Liver (tissue), 9 donors: ENCODE data around the gene ELL. TPM values are rescaled to one million over a fixed set of nuclear protein-coding genes. Genes with fewer than 3 reads are reported as not detected.
A peak's percentile ranks its signal among the peaks of the same experiment; 100 is the strongest.

ENCODE experiments used
- DNase-seq: peaks from one replicate; pipeline ENCODE4 v3.0.0-alpha.2; 2017; ENCODE audit warnings: low spot score
- H3K27ac ChIP-seq, 2 donors: one replicate each; pipeline ENCODE4 v1.7.0; 2013; ENCODE audit warnings: inconsistent platforms in 2 of 2, low read length in 2 of 2, control low read depth in 1 of 2, low read depth in 1 of 2, mild to moderate bottlenecking in 1 of 2
- H3K27me3 ChIP-seq, 4 donors: one replicate each; pipeline versions ENCODE4 v1.6.1 to v1.7.0; 2013; ENCODE audit warnings: low read length in 3 of 4, inconsistent platforms in 1 of 4, mild to moderate bottlenecking in 1 of 4, moderate library complexity in 1 of 4; ENCODE audit not compliant: control insufficient read depth in 4 of 4, insufficient read depth in 4 of 4
- H3K36me3 ChIP-seq, 4 donors: one replicate each; pipeline versions ENCODE4 v1.6.1 to v1.7.0; 2013; ENCODE audit warnings: low read length in 3 of 4, mild to moderate bottlenecking in 3 of 4, low read depth in 1 of 4, moderate library complexity in 1 of 4; ENCODE audit not compliant: control insufficient read depth in 4 of 4, insufficient read depth in 3 of 4
- H3K4me1 ChIP-seq, 4 donors: one replicate each; pipeline versions ENCODE4 v1.6.1 to v1.7.0; 2013; ENCODE audit warnings: low read length in 3 of 4, mild to moderate bottlenecking in 3 of 4, moderate library complexity in 1 of 4; ENCODE audit not compliant: control insufficient read depth in 4 of 4, insufficient read depth in 4 of 4
- H3K4me3 ChIP-seq, 3 donors: one replicate each; pipeline versions ENCODE4 v1.6.1 to v1.7.0; 2013; ENCODE audit warnings: low read length in 3 of 3, control low read depth in 1 of 3, low read depth in 1 of 3, mild to moderate bottlenecking in 1 of 3
- H3K9ac ChIP-seq, 2 donors: one replicate each; pipeline ENCODE4 v1.7.0; 2013; ENCODE audit warnings: low read length in 2 of 2, mild to moderate bottlenecking in 2 of 2, moderate library complexity in 2 of 2, control low read depth in 1 of 2, low read depth in 1 of 2
- H3K9me3 ChIP-seq, 4 donors: one replicate each; pipeline versions ENCODE4 v1.6.1 to v1.7.0; 2013; ENCODE audit warnings: low read length in 3 of 4; ENCODE audit not compliant: control insufficient read depth in 4 of 4
- CTCF ChIP-seq: fragments of 150-350 bp; IDR thresholded peaks from 2 replicates; pipeline ENCODE4 v1.5.1; 2017; ENCODE audit warnings: improper control_type of control experiment, low read depth, low read length; ENCODE audit not compliant: missing input control
- EGR1 ChIP-seq, 2 donors: IDR thresholded peaks; 2 replicates each; pipeline ENCODE4 v1.6.1; 2016 to 2018; ENCODE audit warnings: antibody characterized with exemption in 2 of 2, low read depth in 2 of 2
- FOXA1 ChIP-seq: IDR thresholded peaks from 2 replicates; pipeline ENCODE4 v1.6.1; 2016; ENCODE audit warnings: antibody characterized with exemption
- FOXA2 ChIP-seq: IDR thresholded peaks from 2 replicates; pipeline ENCODE4 v1.6.1; 2016; ENCODE audit warnings: antibody characterized with exemption
- GABPA ChIP-seq, 2 donors: IDR thresholded peaks in 1 of 2; conservative IDR thresholded peaks in 1 of 2; 2 replicates each; pipeline ENCODE4 v1.6.1; 2016; ENCODE audit warnings: antibody characterized with exemption in 2 of 2, mild to moderate bottlenecking in 1 of 2, moderate library complexity in 1 of 2
- HNF4A ChIP-seq, 2 donors: conservative IDR thresholded peaks; 2 replicates each; pipeline ENCODE4 v1.6.1; 2016; ENCODE audit warnings: antibody characterized with exemption in 2 of 2, mild to moderate bottlenecking in 2 of 2
- HNF4G ChIP-seq: IDR thresholded peaks from 2 replicates; pipeline ENCODE4 v1.6.1; 2016; ENCODE audit warnings: antibody characterized with exemption
- MAX ChIP-seq: IDR thresholded peaks from 2 replicates; pipeline ENCODE4 v1.6.1; 2016; ENCODE audit warnings: antibody characterized with exemption
- NR2F2 ChIP-seq: IDR thresholded peaks from 2 replicates; pipeline ENCODE4 v1.6.1; 2016; ENCODE audit warnings: antibody characterized with exemption
- RAD21 ChIP-seq, 2 donors: IDR thresholded peaks; 2 replicates each; pipeline ENCODE4 v1.6.1; 2016; ENCODE audit warnings: antibody characterized with exemption in 2 of 2, mild to moderate bottlenecking in 2 of 2
- RXRA ChIP-seq, 2 donors: IDR thresholded peaks; 2 replicates each; pipeline ENCODE4 v1.6.1; 2017 to 2018; ENCODE audit warnings: antibody characterized with exemption in 2 of 2, mild to moderate bottlenecking in 1 of 2
- SP1 ChIP-seq: IDR thresholded peaks from 2 replicates; pipeline ENCODE4 v1.6.1; 2018; ENCODE audit warnings: antibody characterized with exemption, mild to moderate bottlenecking
- TAF1 ChIP-seq: conservative IDR thresholded peaks from 2 replicates; pipeline ENCODE4 v1.6.1; 2016; ENCODE audit warnings: antibody characterized with exemption, mild to moderate bottlenecking
- YY1 ChIP-seq: IDR thresholded peaks from 2 replicates; pipeline ENCODE4 v1.6.1; 2016; ENCODE audit warnings: antibody characterized with exemption, mild to moderate bottlenecking
- ZBTB33 ChIP-seq: IDR thresholded peaks from 2 replicates; pipeline ENCODE4 v1.6.1; 2016; ENCODE audit warnings: antibody characterized with exemption
- WGBS: extraction: QIAGEN DNeasy Blood & Tissue Kit; methylation state at CpG from one replicate; pipeline ENCODE4 v1.1.7; 2013; 5-methylcytosine and 5-hydroxymethylcytosine counted together
- polyA plus RNA-seq, 2 donors: library from polyadenylated mRNA; stranded (reverse) in 1 of 2; unstranded in 1 of 2; fragments of 200-250 nt in 1 of 2; fragments of >200 nt in 1 of 2; fragmentation: Nextera tagmentation in 1 of 2; extraction: Ambion mirVana in 1 of 2; gene quantifications; one replicate each; pipeline versions ENCODE4 v1.2.1 to v1.2.3, GENCODE V29; 2013 to 2015
- total RNA-seq, 2 donors: library from RNA; depleted of rRNA; stranded (reverse); fragments of >200 nt; gene quantifications; one replicate each; pipeline ENCODE4 v1.2.3, GENCODE V29; 2014
- TF ChIP-seq, protein P1 (sequence below): IDR thresholded peaks from 2 replicates; pipeline ENCODE4 v1.6.1; 2016; ENCODE audit warnings: antibody characterized with exemption, mild to moderate bottlenecking
- TF ChIP-seq, protein P2 (sequence below): IDR thresholded peaks from 2 replicates; pipeline ENCODE4 v1.6.1; 2016; ENCODE audit warnings: antibody characterized with exemption
- donor health status: healthy.
- donor health status: healthy.
- donor health status: healthy.
- donor health status: healthy.
- donor health status: healthy.

Gene ELL
- total and polyA plus RNA-seq, 4 donors = 4.5 to 10.5 (median 6.6) TPM

DNA sequence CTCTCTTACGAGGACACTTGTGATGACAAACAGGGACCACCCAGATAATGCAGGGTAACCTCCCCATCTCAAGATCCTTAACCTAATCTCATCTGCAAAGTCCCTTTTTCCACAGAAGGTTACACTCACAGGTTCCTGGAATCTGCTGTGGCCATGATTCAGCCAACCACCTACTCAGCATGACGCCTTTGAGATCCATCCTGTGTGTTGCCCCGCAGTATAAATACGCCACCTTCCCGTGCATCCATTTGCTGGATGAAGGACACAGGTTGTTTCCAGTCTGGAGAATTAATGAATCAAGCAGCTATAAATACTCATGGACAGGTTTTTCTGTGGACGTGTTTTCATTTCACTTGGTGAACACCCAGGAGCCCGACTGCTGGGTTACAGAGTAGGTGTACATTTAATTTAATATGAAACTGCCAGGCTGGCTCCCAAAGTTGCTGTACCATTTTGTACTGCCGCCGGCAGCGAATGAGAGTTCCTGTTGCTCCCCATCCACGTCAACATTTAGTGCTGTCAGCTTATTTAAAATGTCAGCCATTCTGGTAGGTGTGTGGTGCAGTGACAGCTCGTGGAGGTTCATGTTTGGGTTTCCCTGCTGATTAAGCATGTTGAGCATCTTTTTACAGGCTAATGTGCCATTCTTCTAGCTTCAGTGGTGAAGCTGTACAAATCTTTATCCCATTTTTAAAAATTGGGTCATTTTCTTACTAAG lies 40.2 kb downstream of the ELL start:
- WGBS = 96% methylated on average over 12 of the region's 12 CpGs
- Histone ChIP-seq H3K9ac (no peak overlapping the region), H3K9me3 (no peaks in the 10 kb centered on the region), H3K27ac (no peak overlapping the region), H3K4me1 (peaks cover 14 to 53% (median 37%) of the 10 kb centered on the region in 4 donors), H3K36me3 (no peaks in the 10 kb centered on the region), H3K27me3 (no peaks in the 10 kb centered on the region), H3K4me3 (no peak overlapping the region)
- TF ChIP-seq RXRA (IDR thresholded peaks at IDR 0.05) = no peak
- no peak for TF ChIP-seq MAX
- TF ChIP-seq, protein P1, sequence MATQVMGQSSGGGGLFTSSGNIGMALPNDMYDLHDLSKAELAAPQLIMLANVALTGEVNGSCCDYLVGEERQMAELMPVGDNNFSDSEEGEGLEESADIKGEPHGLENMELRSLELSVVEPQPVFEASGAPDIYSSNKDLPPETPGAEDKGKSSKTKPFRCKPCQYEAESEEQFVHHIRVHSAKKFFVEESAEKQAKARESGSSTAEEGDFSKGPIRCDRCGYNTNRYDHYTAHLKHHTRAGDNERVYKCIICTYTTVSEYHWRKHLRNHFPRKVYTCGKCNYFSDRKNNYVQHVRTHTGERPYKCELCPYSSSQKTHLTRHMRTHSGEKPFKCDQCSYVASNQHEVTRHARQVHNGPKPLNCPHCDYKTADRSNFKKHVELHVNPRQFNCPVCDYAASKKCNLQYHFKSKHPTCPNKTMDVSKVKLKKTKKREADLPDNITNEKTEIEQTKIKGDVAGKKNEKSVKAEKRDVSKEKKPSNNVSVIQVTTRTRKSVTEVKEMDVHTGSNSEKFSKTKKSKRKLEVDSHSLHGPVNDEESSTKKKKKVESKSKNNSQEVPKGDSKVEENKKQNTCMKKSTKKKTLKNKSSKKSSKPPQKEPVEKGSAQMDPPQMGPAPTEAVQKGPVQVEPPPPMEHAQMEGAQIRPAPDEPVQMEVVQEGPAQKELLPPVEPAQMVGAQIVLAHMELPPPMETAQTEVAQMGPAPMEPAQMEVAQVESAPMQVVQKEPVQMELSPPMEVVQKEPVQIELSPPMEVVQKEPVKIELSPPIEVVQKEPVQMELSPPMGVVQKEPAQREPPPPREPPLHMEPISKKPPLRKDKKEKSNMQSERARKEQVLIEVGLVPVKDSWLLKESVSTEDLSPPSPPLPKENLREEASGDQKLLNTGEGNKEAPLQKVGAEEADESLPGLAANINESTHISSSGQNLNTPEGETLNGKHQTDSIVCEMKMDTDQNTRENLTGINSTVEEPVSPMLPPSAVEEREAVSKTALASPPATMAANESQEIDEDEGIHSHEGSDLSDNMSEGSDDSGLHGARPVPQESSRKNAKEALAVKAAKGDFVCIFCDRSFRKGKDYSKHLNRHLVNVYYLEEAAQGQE = no peak
- no peak for TF ChIP-seq SP1
- TF ChIP-seq TAF1 = no peak
- TF ChIP-seq, protein P2, sequence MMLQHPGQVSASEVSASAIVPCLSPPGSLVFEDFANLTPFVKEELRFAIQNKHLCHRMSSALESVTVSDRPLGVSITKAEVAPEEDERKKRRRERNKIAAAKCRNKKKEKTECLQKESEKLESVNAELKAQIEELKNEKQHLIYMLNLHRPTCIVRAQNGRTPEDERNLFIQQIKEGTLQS = no peak
- TF ChIP-seq FOXA1 = no peak
- no peak for TF ChIP-seq HNF4G
- no peak for TF ChIP-seq YY1
- no peak for TF ChIP-seq GABPA (IDR thresholded peaks at IDR 0.05 in 1 of 2, conservative IDR thresholded peaks at IDR 0.05 in 1 of 2)
- no peak for TF ChIP-seq RAD21 (IDR thresholded peaks at IDR 0.05)
- no peak for TF ChIP-seq HNF4A (conservative IDR thresholded peaks at IDR 0.05)
- no peak for TF ChIP-seq CTCF
- TF ChIP-seq FOXA2 = no peak
- TF ChIP-seq EGR1 (IDR thresholded peaks at IDR 0.05; ENCODE audit: low read depth in 2 of 2) = no peak
- no peak for DNase-seq

- Histone ChIP-seq H3K4me1 (peaks cover 14 to 57% (median 38%) of the 10 kb centered on the region in 4 donors), H3K27me3 (no peaks in the 10 kb centered on the region), H3K9ac (peak overlapping the region in 1 of 2 donors; percentile 30), H3K4me3 (no peak overlapping the region), H3K9me3 (no peaks in the 10 kb centered on the region), H3K36me3 (no peaks in the 10 kb centered on the region), H3K27ac (peak overlapping the region; percentile 85 to 93)
- DNase-seq = no peak
- 62% methylated on average over 13 of the region's 13 CpGs for WGBS
- TF ChIP-seq NR2F2 (peak; percentile 50), ZBTB33 (no peak), MAX (no peak), SP1 (peak; percentile 44), FOXA2 (no peak), RAD21 (IDR thresholded peaks at IDR 0.05) (peak in 1 of 2 donors; percentile 22), TAF1 (no peak), EGR1 (IDR thresholded peaks at IDR 0.05; ENCODE audit: low read depth in 2 of 2) (no peak), RXRA (IDR thresholded peaks at IDR 0.05) (peak; percentile 33 to 37), HNF4A (conservative IDR thresholded peaks at IDR 0.05) (no peak)
- TF ChIP-seq, protein P2 = no peak
- TF ChIP-seq, protein P1 = no peak
Measured at GRCh38 chr19:18480006-18480691, 41.7 kb downstream of the ELL start.
